T follicular helper cell (primary cell): Measurements from ENCODE around the gene MRPL44.
"Not testable (repeated sequence)": the region's sequence is repeated elsewhere in the genome, so short reads cannot be mapped to it uniquely, and the experiment has no call there.

Experiments
- DNase-seq: peaks from one replicate; pipeline ENCODE4 v3.0.0-alpha.2; 2020; ENCODE audit warnings: low read depth

MRPL44 gene

GRCh38 chr2:223971731-223972130 is 14.5 kb downstream of the MRPL44 start:
- no peak for DNase-seq

GRCh38 chr2:223972656-223973102 is 15.4 kb downstream of the MRPL44 start:
- DNase-seq: no peak

GRCh38 chr2:223973606-223974005 is 16.3 kb downstream of the MRPL44 start:
- no peak for DNase-seq

- no peak for DNase-seq
Observed at GRCh38 chr2:223976635-223977226, 19.5 kb downstream of the MRPL44 start.

- no peak for DNase-seq
Observed at GRCh38 chr2:223978451-223978850, 21.2 kb downstream of the MRPL44 start.

- no peak for DNase-seq
Observed at GRCh38 chr2:223979730-223980396, 22.6 kb downstream of the MRPL44 start.

GRCh38 chr2:223980397-223980735 is 23.1 kb downstream of the MRPL44 start:
- DNase-seq: no peak

- no peak for DNase-seq
Observed at GRCh38 chr2:223980803-223981202, 23.5 kb downstream of the MRPL44 start.

- no peak for DNase-seq
Observed at GRCh38 chr2:223981241-223981640, 24.0 kb downstream of the MRPL44 start.

- no peak for DNase-seq
Observed at GRCh38 chr2:223989206-223989855, 32.1 kb downstream of the MRPL44 start.

- DNase-seq: no peak
Observed at GRCh38 chr2:223989856-223990232, 32.6 kb downstream of the MRPL44 start.

- DNase-seq: no peak
Observed at GRCh38 chr2:223991611-223992010, 34.3 kb downstream of the MRPL44 start.

GRCh38 chr2:223993634-223994232 is 36.5 kb downstream of the MRPL44 start:
- peak; percentile 26 for DNase-seq

- no peak for DNase-seq
Observed at GRCh38 chr2:223994562-223995162, 37.4 kb downstream of the MRPL44 start.

- DNase-seq: no peak
Observed at GRCh38 chr2:223995569-223995968, 38.3 kb downstream of the MRPL44 start.

- DNase-seq: no peak
Observed at GRCh38 chr2:223996391-223996790, 39.1 kb downstream of the MRPL44 start.

GRCh38 chr2:223997938-223998337 is 40.7 kb downstream of the MRPL44 start:
- DNase-seq: no peak

GRCh38 chr2:223998948-223999347 is 41.7 kb downstream of the MRPL44 start:
- DNase-seq: no peak

- DNase-seq: no peak
Observed at GRCh38 chr2:223999862-224000261, 42.6 kb downstream of the MRPL44 start.

GRCh38 chr2:224000662-224001061 is 43.4 kb downstream of the MRPL44 start:
- DNase-seq: not testable (repeated sequence)

GRCh38 chr2:224004105-224004695 is 46.9 kb downstream of the MRPL44 start:
- DNase-seq: no peak

GRCh38 chr2:224008702-224009261 is 51.5 kb downstream of the MRPL44 start:
- DNase-seq: no peak
